TTC549 (cell line): ENCODE measurements around the gene DOCK8.
"Not testable (repeated sequence)": the region's sequence is repeated elsewhere in the genome, so short reads cannot be mapped to it uniquely, and the experiment has no call there.

Experiments used
- FAIRE-seq: peaks from 2 replicates; lab custom pipeline; 2012; peaks lifted over from hg19 to GRCh38; lab: Jason Lieb, UNC

The DOCK8 gene

GRCh38 chr9:370086-370485 is 155.4 kb downstream of the DOCK8 start:
- FAIRE-seq = no peak

GRCh38 chr9:371349-371748 is 156.7 kb downstream of the DOCK8 start:
- FAIRE-seq = no peak

DNA sequence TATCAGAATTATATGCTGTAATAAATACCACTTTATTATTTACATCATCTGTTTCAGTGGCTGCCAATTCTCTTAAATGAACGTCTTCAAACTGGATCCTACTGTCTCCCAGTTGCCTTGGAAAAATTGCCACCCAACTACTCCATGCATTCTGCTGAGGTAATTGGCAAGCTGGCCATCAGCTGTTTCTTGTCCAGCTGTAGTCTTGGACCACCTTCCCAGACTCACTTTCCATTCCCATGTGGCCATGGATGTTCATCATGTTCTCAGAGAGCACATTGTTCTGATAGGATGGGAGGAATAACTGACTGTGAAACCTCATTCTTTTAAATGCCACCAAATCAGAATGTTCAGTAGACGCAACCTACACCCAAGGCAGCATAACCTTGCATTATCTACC is 157.5 kb downstream of the DOCK8 start:
- no peak for FAIRE-seq

DNA sequence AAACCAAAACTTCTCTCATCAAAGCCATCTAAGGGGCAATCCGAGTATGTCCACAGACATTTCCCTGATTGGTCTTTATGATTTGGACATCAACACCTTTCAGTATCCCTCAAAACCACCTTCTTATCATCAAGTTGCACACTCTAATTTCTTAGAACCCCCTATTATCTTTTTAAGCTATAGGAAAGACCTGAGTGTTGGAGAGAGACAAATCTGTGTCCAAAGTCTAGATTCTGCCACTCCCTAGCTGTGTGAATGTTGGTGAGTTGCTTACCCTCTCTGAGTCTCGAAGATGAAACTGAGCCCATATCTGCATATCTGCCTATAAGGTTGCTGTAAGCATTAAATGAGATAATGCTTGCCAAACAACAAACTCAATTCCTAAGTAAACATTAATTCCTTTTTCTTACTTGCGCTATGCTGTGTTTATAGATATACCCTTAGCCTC is 159.1 kb downstream of the DOCK8 start:
- no peak for FAIRE-seq

DNA sequence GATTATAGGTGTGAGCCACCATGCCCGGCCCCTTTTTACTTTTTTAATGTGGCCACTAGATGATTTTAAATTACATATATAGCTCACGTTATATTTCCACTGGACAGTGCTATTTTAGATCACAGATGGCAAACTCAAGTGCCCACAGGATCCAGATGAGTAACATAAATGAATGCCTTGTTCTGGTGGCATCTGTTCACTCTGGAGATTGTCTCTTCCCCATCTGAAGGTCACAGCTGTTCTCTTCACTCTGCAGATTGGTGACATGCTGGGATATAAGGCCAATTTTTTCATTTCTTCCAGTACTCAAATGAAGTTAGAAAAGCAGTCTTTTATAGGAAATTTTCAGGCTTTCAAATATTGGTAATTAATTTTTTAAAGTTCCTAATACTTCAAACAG is 160.1 kb downstream of the DOCK8 start:
- FAIRE-seq = no peak

- FAIRE-seq = no peak
These were observed 161.4 kb downstream of the DOCK8 start for GRCh38 chr9:376115-376514.

- no peak for FAIRE-seq
These were observed 163.6 kb downstream of the DOCK8 start for GRCh38 chr9:378263-378662.

DNA sequence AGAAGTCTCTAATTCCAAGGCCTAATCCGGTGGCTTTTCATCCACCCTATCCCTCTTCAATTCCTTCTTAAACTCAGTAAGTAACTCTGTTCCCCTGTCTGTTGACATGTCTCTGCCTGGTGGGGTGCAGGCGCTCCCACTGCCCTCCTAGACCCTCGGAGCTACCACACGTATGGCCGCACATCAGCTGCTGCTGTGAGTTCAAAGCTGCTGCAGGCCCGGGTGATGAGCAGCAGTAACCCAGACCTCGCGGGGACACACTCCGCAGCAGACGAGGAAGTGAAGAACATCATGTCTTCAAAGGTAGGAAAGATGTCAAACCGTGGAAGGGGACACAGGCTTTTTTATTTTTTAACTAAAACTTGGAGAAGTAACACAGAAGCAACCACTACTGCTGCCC is 167.7 kb downstream of the DOCK8 start:
- no peak for FAIRE-seq

GRCh38 chr9:385818-386398 is 171.2 kb downstream of the DOCK8 start:
- peak; percentile 60 for FAIRE-seq

DNA sequence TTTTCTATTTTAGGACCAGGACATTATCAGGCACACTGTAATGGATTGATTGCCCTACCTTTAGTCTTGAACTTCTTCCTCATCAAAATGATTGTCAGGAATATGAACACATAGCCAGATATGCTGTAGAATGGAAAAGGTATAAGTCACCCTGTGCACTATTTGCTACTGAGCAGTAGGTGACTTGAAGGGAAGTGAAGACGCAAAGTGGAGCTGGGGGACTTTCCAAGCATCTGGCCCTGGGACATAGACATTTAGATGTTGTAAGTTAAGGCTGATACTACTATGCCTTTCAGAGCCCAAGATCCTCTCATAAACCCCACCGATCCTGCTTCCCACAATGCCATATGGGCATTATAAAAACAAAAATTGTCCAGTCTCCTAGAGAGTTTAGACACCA is 174.5 kb downstream of the DOCK8 start:
- FAIRE-seq = no peak

- no peak for FAIRE-seq
These were observed 175.1 kb downstream of the DOCK8 start for GRCh38 chr9:389758-390157.

DNA sequence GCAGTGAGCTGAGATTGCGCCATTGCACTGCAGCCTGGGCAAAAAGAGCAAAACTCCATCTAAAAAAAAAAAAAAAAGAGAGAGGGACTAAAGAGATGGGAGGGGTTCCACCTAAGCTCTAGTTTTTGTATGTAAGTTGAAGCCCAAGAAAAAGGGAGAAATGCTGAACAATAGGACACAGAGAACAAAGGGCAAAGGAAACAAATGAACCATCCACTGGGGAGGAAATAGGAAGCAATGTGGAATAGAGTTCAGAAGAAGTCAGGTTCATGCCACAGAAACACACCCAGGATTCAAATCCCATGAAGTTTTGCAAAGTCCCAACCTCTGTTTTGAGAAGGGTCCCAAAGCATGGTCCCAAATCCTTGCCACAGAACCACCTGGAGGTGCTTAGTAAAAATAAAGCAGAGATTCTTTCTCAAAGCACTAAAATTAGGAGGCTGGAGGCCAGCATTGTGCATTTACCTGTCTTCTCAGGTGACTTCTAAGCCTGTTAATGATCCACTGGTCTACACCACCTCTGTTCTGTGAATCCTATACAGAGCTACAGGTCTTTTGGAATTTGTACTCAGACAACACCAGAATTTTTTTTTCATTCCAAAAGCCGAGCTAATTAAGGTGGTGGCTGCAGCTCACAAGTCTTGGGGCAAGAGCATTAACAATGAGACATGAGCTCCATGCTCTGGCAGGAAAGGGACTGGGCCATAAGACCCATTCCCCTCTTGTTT is 177.6 kb downstream of the DOCK8 start:
- no peak for FAIRE-seq

GRCh38 chr9:394347-395052 is 179.8 kb downstream of the DOCK8 start:
- FAIRE-seq = no peak

- FAIRE-seq = no peak
These were observed 181.7 kb downstream of the DOCK8 start for GRCh38 chr9:396396-396795.

DNA sequence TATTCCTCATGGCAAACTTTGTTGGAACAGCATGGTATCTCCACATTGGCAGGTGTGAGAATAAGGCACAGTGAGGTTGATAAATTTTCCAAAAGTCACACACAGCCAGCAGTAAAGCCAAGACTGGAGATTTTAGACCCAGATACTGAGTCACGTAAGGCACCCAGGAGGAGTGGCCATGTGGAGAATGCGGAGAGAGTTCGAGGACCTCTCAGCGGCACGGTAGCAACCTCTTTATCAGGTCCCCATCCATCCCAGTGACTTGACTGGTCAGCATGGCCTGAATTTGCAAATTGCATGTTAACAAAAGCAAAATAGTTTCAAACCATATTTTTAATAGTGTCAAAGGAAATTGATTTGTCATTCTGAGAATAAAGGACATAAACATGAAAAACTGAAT is 183.4 kb downstream of the DOCK8 start:
- no peak for FAIRE-seq

- no peak for FAIRE-seq
These were observed 186.6 kb downstream of the DOCK8 start for GRCh38 chr9:401223-401622.

- FAIRE-seq = no peak
These were observed 189.6 kb downstream of the DOCK8 start for GRCh38 chr9:404234-404633.

DNA sequence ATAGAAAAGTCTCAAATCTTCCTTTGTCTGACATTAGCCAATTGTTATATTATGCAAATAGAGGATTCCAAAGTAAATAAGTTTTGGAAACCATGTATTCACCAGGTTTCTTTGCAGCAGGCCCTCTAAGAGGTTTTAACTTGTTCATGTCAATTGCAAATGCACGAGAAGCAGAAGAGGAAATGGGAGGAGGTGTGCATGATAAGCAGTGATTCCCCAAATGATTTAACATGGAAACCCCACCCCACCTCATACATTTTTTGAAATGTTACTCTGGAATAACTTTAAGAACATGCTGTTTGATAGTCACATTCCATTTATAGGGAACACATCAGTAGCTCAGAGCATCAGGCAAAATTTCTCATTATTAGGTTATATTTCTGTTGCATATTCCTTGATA is 190.7 kb downstream of the DOCK8 start:
- no peak for FAIRE-seq

- FAIRE-seq = no peak
These were observed 192.4 kb downstream of the DOCK8 start for GRCh38 chr9:406886-407654.

DNA sequence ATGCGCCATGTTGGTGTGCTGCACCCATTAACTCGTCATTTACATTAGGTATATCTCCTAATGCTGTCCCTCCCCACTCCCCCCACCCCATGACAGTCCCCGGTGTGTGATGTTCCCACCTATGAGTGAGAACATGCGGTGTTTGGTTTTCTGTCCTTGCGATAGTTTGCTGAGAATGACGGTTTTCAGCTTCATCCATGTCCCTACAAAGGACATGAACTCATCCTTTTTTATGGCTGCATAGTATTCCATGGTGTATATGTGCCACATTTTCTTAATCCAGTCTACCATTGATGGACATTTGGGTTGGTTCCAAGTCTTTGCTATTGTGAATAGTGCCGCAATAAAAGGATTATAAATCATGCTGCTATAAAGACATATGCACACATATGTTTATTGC is 195.0 kb downstream of the DOCK8 start:
- FAIRE-seq = not testable (repeated sequence)

DNA sequence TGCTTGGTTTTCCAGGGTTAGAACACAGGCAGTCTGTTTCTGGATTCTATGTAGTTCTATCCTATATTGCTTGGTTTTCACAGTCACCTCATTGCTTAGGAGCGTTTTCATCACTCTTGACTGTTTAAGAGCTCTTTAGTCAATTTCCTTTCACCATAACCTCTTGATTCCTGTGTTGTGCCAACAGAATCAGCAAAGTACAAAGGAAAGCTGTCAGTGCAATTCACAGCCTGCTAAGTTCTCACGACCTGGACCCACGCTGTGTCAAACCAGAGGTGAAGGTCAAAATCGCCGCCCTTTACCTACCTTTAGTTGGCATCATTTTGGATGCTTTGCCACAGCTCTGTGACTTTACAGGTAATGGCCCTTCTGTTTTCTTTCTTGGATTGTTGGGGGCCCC is 199.9 kb downstream of the DOCK8 start:
- FAIRE-seq = no peak

GRCh38 chr9:419571-420171 is 205.0 kb downstream of the DOCK8 start:
- no peak for FAIRE-seq
